Skin epidermis (tissue), 12 donors: ENCODE results near the gene KIRREL3.

Experiments used
- H3K27ac ChIP-seq, 21 experiments: fragments of 200-600 bp; sonication (generic) in 11 of 21; one replicate each; pipeline ENCODE4 v1.5.0; 2020; ENCODE audit warnings: mild to moderate bottlenecking in 3 of 21, inconsistent platforms in 2 of 21, moderate library complexity in 2 of 21
- H3K4me3 ChIP-seq, 7 experiments: fragments of 200-600 bp; sonication (generic) in 2 of 7; one replicate each; pipeline ENCODE4 v1.5.0; 2020; ENCODE audit warnings: inconsistent platforms in 2 of 7, mild to moderate bottlenecking in 2 of 7, moderate library complexity in 1 of 7

Gene KIRREL3

GRCh38 chr11:126732981-126733380, 267.6 kb downstream of the KIRREL3 start:
- no peak overlapping the region for H3K27ac ChIP-seq
- no peak overlapping the region for H3K4me3 ChIP-seq

GRCh38 chr11:126731576-126732142, 268.9 kb downstream of the KIRREL3 start:
- Histone ChIP-seq H3K27ac (no peak overlapping the region), H3K4me3 (no peak overlapping the region)

GRCh38 chr11:126727381-126727780, 273.2 kb downstream of the KIRREL3 start:
- no peak overlapping the region for H3K4me3 ChIP-seq
- H3K27ac ChIP-seq, result no peak overlapping the region

GRCh38 chr11:126725521-126725920, 275.0 kb downstream of the KIRREL3 start:
- Histone ChIP-seq H3K27ac (no peak overlapping the region), H3K4me3 (no peak overlapping the region)

GRCh38 chr11:126725043-126725442, 275.5 kb downstream of the KIRREL3 start:
- Histone ChIP-seq H3K4me3 (no peak overlapping the region), H3K27ac (no peak overlapping the region)

GRCh38 chr11:126723665-126724045, 276.9 kb downstream of the KIRREL3 start:
- H3K27ac ChIP-seq, result no peak overlapping the region
- H3K4me3 ChIP-seq, result no peak overlapping the region

GRCh38 chr11:126722956-126723664, 277.5 kb downstream of the KIRREL3 start:
- no peak overlapping the region for H3K27ac ChIP-seq
- no peak overlapping the region for H3K4me3 ChIP-seq

- Histone ChIP-seq H3K27ac (no peak overlapping the region), H3K4me3 (no peak overlapping the region)
These were observed 278.4 kb downstream of the KIRREL3 start for GRCh38 chr11:126722006-126722736.

- H3K4me3 ChIP-seq, result no peak overlapping the region
- no peak overlapping the region for H3K27ac ChIP-seq
These were observed 279.9 kb downstream of the KIRREL3 start for GRCh38 chr11:126720539-126721235.

GRCh38 chr11:126719740-126720139, 280.8 kb downstream of the KIRREL3 start:
- Histone ChIP-seq H3K27ac (no peak overlapping the region), H3K4me3 (no peak overlapping the region)

GRCh38 chr11:126718276-126718675, 282.3 kb downstream of the KIRREL3 start:
- H3K4me3 ChIP-seq, result no peak overlapping the region
- H3K27ac ChIP-seq, result no peak overlapping the region

- H3K27ac ChIP-seq, result no peak overlapping the region
- no peak overlapping the region for H3K4me3 ChIP-seq
These were observed 284.0 kb downstream of the KIRREL3 start for GRCh38 chr11:126716456-126717083.

GRCh38 chr11:126713806-126714205, 286.8 kb downstream of the KIRREL3 start:
- Histone ChIP-seq H3K4me3 (no peak overlapping the region), H3K27ac (no peak overlapping the region)

GRCh38 chr11:126711977-126712625, 288.5 kb downstream of the KIRREL3 start:
- no peak overlapping the region for H3K4me3 ChIP-seq
- no peak overlapping the region for H3K27ac ChIP-seq

- H3K27ac ChIP-seq, result no peak overlapping the region
These were observed 289.7 kb downstream of the KIRREL3 start for GRCh38 chr11:126710804-126711399.

GRCh38 chr11:126707498-126707897, 293.1 kb downstream of the KIRREL3 start:
- H3K27ac ChIP-seq, result no peak overlapping the region
- no peak overlapping the region for H3K4me3 ChIP-seq

More at GRCh38 chr11:126710804-126711399, 289.7 kb downstream of the KIRREL3 start:
- H3K4me3 ChIP-seq, result no peak overlapping the region

- no peak overlapping the region for H3K27ac ChIP-seq
These were observed 296.5 kb downstream of the KIRREL3 start for GRCh38 chr11:126704096-126704495.

GRCh38 chr11:126703662-126704061, 296.9 kb downstream of the KIRREL3 start:
- H3K4me3 ChIP-seq, result no peak overlapping the region
- no peak overlapping the region for H3K27ac ChIP-seq

More at GRCh38 chr11:126704096-126704495, 296.5 kb downstream of the KIRREL3 start:
- no peak overlapping the region for H3K4me3 ChIP-seq

- H3K27ac ChIP-seq, result no peak overlapping the region
- H3K4me3 ChIP-seq, result no peak overlapping the region
These were observed 297.6 kb downstream of the KIRREL3 start for GRCh38 chr11:126702987-126703386.
